ENCODE data around the gene FAM204A.

- no peak for TF ChIP-seq CTCF (IDR thresholded peaks at IDR 0.05; ENCODE audit: low read length)
- no peak for TF ChIP-seq EZH2 (optimal IDR thresholded peaks at IDR 0.05; ENCODE audit: low read depth, low read length)
- TF ChIP-seq EZH2phosphoT487 (IDR thresholded peaks at IDR 0.05; ENCODE audit: low read length), result no peak
Measured at GRCh38 chr10:118343549-118343948, 1.4 kb upstream of the FAM204A start.

All from MM.1S (cell line).